Measurements from ENCODE around the gene CCBE1.
"Not testable (repeated sequence)": the region's sequence is repeated elsewhere in the genome, so short reads cannot be mapped to it uniquely, and the experiment has no call there.

CCBE1 gene

DNA sequence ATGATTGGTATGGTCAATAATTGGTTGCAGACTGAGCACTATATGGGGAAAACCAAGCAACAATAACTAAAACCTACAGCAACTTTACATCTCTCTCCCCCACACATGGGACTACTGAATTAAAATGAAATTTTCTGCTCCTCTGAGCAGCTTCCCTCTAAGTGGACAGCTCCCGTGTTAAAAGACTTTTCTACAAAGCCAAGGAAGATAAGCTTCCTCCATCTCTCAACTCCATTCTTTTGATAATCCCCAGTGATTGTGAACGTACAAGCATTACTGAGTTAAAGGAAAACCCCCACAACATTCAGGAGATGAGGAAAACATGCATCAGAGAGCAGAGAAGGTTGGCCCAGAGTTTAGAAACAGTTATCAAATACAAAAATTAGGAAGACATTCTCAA is 21.9 kb downstream of the CCBE1 start:
- DNase-seq = no peak

DNA sequence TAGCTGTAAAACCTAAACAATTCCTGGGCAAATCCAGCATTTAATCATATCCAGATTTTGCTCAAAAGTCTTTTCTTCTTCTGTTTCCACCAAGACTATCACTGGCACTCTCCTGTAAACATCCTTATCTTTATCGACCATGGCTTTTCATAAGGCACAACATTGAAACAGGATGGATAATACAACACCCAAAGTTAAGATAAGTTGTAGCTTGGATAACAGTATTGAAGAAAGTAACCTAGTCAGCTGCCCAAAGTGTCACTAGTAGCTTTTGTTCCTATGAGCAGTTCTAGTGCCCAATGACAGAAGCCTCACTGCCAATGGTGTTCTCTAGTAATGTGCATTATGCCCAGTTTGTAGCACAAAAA is 22.3 kb downstream of the CCBE1 start:
- DNase-seq = no peak

DNA sequence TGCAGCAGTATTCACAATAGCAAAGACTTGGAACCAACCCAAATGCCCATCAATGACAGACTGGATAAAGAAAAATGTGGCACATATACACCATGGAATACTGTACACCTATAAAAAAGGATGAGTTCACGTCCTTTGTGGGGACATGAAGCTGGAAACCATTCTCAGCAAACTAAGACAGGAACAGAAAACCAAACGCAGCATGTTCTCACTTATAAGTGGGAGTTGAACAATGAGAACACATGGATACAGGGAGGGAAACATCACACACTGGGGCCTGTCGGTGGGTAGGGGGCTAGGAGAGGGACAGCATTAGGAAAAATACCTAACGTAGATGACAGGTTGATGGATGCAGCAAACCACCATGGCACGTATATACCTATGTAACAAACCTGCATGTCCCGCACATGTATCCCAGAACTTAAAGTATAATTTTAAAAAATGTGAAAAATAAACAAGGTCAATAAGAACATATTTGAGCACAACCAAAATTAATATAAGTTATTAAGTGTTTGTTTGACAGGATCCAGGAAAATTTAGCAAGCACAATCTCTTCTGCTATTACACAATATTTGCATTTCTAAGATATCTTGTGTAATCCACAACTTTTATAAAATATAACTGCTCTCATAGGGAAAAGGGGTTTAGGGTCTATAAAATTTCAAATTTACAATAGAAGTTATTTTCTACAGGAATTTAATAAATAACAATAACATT is 22.9 kb downstream of the CCBE1 start:
- DNase-seq = no peak

DNA sequence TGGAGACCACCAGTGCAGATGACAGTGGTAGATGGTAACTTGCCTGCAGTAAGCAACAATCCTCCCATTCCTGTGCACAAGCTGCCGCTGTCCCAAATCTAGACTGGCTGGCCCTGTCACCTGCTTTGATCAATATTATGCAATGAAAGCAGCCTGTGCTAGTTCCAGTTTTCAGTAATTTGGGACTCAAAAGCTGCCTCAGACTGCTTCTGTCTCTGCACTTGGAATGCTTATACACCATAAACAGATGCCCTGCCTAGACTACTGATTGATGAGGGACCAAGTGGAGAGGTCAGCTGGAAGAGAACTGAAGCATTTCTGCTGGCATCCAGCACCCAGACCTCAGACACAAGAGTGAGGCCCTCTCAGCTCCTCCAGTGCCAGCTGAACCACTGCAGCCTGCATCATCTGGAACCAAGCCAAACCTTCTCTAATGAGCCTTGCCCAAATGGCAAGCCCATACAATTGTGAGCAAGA is 24.9 kb downstream of the CCBE1 start:
- no peak for DNase-seq

DNA sequence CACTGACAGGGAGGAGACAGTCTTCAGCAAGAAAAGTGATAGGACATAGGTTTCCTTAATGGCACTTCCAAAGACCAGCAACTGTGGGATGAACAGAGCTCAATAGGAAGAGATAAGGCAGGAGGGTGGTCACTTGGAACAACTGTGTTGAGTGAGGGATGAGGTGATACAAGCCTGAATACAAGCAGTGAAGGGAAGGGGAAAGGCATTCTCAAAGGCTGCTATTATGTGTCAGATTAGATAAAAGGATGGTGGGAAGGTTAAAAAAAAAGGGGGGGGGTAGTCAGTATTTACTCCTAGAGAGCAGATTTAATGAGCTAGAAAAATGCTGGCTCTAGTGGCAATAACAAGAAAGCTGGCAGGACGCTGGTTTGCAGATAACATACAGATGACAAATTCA is 25.7 kb downstream of the CCBE1 start:
- no peak for DNase-seq

DNA sequence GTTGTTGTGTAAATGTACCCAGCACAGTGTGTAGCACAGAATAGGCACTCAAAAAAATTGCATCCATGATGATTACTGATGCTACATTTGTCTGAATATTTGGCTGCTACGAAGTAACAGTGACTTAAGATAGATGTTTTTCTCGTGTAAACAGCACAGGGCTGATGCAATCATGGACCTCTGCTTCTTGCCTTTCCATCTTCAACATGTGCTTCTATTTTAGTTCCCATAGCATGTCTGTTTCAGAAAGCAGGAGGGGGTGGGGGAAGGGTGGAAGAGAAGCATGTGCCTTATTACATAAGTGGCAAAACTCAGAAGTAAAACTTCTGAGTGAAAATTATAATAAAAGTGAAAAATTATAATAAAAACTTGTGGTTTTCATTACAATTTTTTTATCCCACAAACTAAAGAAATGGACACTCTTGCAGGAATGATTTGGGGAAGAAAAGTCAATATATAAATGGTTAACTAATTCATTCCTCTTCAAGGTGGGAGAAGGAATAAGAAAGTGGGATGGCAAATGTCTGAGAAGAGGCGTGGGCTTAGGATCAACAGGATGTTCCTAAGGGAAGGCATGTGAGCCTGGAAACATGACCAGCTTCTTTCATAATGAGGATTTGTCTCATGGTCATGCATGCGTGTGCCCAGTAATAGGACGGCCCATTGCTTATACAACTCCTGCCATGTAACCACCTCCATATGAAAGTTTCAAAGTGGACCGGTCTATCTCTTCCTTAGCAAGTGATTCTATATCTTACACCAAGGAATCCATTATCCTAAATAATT is 27.2 kb downstream of the CCBE1 start:
- DNase-seq = no peak

DNA sequence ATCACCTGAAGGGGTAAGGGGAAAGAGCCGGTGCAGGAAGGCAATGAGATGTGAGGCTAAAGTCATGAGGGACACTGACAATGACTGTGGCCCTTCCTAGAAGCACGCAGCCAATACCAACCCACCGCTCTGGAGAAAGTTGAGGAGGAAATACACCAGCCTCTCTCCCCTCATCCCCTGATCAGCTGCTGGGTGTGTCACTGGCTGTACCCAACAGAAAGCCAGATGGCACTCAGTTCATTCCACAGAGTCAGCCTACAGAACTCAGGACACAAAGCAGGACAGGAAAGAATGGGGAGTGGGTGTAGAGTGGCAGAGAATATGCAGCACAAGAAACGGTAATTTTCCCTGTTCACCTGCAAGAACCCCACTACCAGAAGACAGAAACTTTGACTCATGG is 29.7 kb downstream of the CCBE1 start:
- no peak for DNase-seq

DNA sequence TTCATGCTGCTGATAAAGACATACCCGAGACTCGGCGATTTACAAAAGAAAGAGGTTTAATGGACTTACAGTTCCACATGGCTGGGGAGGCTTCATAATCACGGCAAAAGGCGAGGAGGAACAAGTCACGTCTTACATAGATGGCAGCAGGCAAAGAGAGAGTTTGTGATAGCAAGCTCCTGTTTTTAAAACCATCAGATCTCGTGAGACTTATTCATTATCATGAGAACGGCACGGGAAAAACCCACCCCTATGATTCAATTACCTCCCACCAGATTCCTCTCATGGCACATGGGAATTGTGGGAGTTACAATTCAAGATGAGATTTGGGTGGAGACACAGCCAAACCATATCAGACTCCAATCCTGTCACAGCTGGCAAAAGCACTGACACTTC is 31.2 kb downstream of the CCBE1 start:
- not testable (repeated sequence) for DNase-seq

DNA sequence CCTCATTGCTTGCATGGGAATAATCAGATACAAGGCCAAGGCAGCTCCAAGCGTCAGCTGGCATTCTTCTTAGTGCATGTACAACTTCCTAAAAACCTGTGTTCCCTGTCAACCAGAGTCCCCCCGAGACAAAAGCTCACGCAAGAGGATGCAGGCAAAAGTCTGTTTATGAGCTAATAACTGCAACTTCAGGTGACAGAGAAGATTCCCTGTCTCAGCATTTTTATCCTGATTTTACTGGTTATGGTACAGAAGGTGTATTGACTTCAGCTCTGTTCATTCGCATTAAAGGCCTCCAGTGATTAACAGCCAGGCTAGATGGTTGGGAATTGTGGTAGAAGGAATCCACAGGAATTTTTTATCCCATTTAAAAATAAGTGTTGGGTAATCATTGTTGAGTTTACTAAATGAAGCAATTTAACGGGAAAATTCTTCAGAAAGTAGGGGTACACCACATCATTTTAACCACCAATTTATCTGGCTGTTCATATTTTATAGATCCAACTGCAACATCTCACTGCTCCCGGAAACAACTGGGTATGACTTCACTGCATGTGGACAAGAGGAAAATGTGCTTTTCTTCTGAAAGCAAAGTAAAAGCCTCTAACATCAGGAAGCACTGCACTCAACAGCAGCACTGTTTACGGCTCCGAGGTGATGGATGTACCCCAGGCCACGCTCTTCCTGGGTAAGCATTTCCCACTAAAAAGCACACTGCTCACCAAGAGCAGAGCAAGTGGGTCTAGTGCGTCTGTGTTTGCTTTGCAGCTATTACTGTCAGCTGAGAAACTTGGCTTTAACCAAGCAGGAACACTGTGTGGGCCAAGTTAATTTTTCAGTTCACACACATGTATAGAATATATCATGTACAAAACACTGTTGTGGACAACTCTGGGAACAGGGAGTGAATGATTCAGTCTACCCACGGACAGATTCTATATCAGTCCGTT is 31.9 kb downstream of the CCBE1 start:
- DNase-seq = no peak

DNA sequence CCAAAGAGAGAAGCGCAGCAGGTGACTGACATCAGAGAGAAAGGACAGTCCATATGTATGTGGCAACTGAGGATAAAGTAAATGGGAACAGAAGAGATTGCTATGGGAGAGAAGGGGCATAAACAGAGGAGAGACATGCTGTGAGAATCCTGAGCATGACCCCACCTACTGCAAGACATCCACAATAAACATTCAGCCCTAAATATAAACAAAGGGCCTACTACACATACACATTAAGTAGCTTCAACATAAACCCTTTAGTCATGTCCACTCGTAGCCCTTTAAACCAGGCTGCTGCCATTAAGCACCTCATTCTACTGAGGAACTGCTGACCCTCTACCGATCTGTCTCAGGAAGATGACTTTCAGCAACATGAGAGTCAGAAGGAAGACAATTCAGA is 32.9 kb downstream of the CCBE1 start:
- DNase-seq = no peak

DNA sequence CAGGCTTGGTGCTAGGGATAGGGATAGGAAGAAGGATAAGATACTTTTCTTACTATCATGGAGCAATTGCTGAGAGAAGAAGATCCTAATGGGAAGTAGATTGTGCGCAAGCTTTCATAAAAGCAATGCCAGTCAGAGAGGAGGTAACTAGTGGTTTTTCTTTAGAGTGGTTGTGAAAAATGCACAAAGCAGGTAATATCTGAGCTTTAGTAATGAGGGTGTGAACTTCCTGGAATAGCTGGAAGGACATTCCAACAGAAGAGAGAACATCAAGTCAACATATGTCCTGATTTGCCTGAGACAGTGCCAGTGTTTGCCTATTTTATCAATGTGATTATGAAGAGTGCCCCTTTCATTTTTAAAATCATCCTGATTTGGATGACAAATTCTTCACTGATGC is 34.1 kb downstream of the CCBE1 start:
- no peak for DNase-seq

DNA sequence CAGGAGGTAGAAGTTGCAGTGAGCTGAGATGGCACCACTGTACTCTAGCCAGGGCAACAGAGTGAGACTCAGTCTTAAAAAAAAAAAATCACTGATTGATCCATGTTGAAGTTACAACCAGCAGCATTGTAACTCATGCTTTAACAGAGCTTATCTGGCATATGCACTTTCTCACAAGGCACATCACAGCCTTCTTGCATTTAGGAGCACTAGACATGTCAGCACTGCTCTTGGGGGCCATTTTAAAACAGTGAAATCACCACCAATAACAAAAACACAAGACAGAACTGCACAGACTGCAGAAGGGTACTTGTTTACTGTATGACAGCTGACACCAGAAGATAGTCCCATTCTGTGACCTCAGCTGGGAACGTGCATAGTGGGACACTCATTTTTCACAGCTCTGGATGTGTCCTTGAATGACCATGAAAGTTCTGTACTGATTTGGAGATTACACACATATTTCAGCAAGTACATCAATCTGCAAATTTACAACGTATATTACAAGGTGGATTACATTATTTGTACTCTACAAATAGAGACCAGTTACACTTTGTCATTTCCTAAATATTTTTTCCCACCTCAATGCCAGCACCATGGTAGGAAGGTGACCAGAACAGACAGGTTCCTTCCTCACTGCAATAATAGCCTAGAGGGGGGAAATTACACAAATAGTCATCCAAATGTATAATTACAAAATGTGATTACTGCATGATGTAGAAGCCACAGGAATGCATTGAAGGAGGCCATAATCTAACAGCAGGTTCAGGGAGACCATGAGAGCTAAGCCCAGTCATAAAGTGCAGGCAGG is 35.1 kb downstream of the CCBE1 start:
- DNase-seq = no peak

DNA sequence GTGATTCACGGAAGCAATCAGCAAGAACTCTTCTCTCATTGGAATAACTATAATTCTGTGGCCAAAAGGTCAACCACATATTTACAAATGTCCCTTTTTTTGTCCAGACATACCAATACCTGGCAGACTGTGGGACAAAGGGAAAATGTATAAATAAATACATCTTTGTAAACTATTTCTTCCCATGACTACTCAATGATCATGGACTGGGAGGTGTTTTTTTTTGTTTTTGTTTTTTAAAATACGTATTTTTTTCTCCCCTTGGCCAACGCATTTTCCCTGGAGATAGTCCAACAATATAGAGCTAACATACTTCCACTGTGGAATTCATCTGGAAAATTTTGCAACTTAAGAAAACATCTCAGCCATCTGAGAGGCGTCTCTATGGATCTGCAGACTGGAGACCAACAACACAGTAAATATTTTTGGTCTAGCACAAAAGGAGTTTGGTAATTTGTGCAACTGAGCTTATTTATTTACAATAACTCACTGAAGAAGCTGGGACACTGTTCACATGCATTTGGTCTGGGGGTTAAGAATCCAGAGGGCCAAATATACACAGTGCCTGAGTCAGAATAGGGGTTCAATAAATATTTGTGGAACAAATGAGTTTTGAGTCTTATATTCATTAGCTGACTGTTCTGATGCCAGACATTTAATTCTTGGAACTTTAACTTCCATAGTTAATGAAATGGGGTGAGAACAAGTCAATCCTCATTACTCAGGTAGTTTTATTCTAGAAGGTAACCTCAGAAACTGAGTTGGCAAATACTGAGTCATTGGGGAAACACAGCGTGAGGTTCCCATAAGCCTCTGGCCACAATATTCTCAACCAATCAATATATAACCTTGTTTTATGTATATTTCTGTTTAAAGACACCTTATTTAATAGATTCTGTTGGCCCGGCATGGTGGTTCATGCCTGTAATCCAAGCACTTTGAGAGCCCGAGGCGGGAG is 36.2 kb downstream of the CCBE1 start:
- no peak for DNase-seq

DNA sequence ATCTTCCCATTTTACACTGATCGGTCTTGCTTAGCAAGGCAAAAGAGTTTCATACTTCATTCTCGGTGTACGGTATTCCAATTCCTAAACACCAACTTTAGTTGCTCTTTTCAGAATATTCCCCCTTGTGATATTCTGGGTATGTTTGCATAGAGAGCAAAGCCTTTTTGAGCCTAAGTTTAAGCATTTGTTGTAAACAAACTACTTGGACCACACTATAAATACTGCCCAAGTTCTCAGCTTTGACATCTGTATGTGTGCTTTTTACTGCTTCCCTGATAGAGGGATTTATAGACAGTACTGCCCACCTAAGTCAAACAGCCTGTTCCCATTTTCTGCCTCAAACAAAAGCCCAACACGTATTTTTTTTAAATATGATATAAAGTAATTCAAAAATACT is 36.9 kb downstream of the CCBE1 start:
- DNase-seq = no peak

DNA sequence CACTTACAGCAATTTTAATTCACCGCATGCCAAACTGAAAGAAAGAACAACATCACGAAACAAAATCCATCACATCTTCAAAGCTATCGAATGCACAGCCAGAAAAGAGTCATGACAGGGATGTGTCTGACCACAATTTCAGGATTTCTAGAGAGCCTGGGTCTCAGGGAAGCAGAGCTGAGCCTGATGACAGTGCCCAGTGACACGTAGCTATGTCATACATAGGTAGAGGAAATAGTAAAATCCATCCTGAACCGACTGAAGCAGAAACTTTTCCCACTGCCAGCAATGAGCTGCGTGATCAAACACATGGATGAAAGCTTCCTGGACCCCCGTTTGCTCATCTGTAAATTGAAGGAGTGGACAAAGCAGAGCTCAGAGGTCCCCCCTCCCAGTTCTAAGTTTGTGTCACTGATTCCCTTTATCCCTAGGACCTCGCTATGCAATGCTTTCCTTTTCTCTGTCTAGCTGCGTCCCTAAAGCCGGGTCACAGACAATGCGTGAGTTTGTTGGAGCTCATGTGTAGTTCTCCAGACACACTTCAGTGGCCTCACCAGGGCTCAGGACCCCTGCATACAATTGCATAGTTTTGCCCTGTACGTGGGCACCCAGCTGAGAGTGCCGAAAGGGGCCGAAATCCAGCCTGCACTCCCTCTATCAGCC is 37.6 kb downstream of the CCBE1 start:
- no peak for DNase-seq

DNA sequence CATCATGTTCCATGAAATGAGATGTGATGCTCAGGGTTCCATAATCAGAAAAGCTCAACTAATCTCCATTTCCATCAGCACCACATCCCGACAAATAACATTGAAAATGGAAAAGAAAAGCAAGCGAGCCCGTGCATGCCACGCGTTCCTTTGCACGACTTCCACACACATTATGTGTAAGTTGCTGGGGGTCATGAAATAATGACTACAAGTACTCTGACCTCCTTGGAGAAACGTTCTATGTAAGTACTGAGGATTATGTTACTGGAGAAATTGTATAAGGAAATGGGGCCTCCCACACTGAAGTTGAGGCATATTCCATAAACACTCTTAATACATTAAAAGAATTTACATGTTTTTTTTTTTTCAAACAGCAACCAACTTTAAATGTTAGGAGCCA is 38.3 kb downstream of the CCBE1 start:
- no peak for DNase-seq

DNA sequence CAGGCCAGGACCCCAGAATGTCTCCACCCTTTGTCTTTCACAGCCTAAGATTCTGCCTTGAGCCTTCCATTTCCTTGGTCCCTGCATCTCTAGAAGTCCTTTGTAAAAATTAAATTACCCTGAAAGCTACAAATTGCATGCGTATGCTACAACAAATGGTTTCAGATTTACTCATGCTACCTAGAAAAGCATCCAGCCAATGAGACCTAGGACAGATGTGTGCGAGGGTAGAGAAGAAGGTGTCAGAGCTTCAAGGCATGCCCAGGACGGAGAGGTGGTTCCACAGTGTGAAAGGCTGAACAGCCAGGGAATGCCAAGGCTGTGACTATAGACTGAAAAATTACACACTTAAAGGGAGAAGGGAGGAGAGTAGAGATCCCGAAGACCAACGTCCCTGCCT is 40.2 kb downstream of the CCBE1 start:
- no peak for DNase-seq

DNA sequence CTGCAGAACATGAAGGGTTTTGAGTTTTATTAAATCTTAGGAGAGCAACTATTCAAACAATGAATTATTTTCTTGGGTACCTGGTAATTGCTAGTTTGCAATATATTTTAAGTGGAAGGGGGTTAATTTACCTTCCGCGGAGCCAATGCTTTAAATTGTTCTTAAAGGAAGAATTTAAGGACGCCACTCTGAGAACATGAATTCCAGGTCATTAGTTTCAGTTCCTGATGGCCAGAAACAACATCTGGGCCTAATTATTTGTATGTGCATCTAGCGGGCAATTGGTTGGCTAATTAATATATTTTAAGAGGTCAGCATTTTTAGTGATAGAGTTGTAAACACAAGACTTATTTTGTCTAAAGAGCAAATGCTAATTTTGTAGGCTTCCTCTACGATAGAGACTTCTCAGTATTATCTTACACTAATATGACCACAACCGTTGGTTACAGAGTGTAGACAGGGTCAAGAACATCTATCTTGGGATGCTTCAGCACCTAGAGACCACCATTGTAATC is 40.8 kb downstream of the CCBE1 start:
- no peak for DNase-seq

DNA sequence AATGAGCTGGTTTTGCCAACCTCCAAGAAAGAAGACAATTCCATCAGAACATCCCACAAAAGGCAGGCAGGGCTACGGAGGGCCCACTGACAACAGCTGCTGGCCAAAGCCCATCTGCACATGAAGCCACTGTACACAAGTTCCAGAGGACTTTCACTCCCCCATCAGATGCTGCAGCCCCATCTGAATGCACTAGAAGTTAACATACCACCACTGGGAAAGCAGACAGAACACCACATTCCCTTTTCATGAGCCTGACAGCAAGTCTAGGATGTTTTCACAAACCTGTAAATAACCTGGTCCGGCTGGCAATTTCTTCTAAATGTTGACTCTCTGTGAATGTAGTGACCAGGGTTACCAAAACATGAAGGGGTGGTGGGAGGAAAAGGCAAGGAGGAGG is 41.5 kb downstream of the CCBE1 start:
- no peak for DNase-seq

DNA sequence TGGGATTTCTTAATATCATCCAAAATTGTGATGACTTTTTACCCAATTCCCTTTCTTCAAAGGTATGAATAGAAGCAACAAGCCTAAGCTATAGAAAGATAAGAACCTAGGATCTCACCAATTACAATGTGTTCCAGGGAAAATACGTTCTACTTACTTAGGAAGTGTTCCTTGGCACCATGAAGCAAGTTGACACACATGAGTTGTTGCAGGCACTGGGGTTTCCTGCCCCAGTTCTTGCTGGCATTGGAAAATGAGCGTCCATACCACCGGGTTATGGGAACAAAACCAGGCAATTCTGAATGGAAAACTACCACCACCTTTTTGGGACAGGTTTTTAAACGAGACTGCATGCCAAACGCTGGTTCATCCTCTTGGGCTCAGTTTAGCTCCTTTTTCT is 46.2 kb downstream of the CCBE1 start:
- DNase-seq = no peak
